Measurements from ENCODE around the gene ERICH2.
A peak's percentile ranks its signal among the peaks of the same experiment; 100 is the strongest.

ERICH2 gene

DNA sequence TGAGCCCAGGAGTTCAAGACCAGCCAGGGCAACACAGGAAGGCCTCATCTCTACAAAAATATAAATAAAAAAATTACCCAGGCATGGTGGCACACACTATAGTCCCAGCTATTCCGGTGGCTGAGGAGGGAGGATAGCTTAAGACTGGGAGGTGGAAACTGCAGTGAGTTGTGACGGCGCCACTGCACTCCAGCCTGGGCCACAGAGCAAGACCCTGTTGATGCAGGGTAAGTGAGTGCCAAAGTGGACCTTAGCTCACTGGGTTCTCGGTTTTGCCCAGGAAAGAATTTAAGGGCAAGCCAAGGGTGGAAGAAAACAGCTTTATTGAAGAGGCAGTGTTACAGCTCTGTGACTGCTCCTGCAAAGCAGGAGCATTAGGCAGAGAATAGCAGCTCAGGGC is 6.9 kb upstream of the ERICH2 start:
- no peak for DNase-seq

DNA sequence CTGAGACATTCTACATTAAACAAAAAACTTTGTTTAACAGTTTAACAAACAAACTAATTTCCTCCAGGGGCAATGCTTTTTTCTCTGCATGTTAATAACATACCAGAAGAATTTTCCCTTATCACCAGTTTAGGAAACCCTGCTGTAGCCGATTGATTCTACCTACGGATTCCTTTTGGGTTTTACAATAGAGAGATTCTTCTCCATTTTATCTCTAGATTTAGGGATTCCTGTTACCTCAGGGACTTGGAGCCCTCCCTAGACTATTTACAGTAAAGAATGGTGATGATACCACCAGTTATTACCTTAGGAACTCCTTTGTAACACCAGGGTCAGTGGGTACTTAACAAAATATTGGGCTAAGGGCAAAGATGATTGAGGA is 5.3 kb upstream of the ERICH2 start:
- DNase-seq = no peak

DNA sequence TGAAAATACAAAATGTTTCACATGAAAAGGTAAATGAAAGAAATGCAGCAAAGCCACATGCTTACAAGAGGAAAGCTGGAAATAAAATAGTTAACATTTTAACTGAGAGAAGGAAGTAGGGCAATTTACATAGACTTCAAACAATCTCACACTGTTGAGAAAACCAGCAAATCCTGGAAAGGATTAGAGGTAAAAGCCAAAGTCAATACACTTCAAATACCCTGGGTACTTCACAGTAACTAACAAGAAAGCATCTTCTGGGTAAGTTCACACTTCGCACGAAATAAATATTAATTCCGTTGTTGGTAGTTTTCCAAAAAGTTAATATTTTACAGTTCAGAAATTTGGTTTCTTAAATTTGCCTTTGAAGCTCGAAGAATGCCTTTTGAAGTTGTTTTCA is 3.5 kb upstream of the ERICH2 start:
- no peak for DNase-seq

DNA sequence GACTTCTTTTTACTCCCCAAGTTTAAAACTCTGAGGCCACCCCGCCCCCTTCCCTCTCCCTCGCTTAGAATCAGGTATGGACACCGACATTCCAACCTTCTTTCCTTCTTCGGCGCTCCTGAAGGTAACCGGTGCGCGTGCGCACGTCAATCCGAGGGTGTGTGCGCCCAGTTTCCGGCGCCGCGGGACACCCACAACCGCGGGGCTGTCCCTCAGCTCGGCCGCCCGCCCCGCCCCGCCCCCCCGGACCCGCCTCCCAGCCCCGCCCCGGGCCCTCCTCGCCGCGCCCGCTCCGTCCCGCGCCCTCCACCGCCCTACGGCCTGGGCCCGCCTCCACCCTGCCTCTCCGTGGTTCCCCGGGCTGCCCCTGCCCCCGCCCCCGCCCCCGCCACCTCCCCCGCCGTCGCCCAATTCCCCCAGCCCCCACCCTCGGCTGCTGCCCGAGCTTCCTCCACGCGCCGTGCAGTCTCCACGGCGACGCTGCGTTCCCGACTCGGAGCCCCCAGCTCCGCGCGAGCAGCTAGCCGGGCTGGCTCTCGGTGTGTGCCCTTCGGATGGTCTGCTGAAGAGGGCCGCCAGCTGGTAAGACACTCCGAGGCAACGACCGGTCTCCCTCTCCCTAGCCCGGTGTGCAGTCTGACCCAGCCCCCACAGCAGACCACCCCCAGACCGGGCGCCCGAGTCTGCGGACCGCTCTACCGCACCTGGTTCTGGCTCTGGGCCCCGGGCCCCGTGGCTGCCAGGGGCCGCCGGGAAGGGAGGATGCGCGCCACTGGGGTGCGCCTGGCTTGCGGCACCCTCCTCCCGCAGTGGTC is 635 bp downstream of the ERICH2 start:
- DNase-seq = peak in 49 of 51 donors; percentile 14 to 87 (median 67)

DNA sequence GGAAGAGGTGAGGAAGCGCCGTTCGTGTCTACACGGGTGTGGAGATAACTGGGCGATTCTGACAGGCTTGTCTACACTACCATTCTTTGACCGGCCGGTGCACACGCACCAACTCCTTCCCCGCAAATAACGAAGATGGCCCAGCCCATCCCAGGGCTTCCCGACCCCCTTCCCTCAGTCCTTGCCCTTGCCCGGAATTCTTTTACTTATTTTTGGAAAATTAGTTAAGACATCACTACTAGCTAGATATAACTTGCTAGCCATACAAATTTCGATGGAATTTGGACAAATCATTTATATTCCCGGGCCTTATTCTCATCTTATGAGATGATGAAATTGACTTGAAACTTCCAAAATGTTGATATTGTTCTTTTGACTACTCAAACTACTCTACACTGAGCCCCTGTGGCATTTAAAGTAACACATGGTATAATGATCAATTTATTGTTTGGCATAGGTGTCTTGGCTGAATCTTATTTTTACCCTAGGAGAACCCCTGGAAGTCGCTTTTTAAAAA is 1.3 kb downstream of the ERICH2 start:
- peak in 1 of 51 donors; percentile 43 for DNase-seq

DNA sequence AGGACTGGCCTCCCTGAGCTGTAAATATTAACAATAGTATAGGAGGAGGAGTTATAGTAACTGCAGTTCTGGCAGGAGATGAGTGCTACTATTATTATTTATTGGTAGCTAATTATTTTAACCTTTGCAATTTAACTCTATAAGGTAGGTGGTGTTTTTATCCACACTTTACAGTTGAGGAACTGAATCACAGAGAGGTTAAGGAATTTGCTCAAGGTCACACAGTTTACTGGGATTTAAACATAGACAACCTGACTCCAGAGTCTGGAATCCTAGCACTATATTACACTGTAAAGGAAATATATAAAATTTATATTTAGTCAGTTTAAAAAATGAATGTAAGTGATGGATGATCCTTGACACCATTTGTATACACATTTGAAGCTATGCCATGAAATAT is 2.1 kb downstream of the ERICH2 start:
- no peak for DNase-seq

DNA sequence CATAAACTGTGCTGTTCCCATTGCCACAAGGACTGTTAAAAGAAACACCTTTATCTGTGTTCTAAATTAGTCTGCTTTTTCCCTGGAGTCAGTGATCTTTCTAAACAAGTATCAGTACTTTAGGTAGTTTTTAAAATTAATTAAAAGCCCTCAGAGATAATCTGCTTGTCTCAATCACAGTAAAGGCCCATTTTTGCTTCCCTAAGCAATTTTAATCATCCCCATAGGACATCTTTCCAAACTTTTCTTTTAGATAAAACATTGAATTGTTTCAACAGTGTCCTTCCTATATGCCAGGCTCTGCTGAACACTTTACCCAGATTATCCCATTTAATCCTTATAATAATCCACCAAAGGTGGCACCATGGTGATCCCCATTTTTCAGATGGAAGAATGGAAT is 3.9 kb downstream of the ERICH2 start:
- no peak for DNase-seq

DNA sequence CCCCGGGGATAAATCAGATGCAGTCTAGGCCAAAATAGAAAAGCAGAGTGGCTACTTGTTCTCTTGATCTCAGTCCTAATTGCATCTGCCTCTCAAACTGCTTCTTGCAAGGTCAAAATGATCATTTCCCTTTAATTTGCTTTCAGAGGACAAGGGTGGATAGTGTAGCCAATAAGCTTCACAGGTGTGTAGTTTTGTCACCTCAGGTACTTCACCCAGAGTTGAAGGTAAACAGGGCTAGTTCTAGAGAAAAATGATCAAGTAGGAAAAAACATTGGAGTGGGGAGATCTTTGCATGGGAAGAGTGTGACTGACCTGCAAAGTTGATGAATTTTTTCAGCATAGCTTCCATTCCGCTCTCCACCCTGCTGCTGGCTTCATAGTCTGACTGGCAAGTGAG is 8.7 kb downstream of the ERICH2 start:
- DNase-seq = no peak

DNA sequence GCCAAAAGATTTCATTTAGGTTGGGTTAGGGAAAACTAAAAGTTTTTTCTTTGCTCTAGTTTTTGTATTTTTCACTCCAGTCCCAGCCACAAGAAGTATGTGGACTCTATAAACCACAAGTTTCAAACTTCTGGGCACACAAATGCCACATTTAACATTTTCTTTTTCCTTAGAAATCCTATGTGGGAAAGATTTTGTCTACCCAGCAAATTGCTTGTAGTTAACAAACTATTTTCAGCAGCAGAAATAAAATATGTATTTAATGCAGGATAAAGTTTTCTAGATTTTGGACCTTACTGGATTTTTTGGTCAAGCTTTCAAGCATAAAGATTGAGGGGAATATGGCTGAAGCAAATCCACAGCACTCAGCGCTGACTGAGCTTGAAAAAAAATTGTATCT is 9.1 kb downstream of the ERICH2 start:
- no peak for DNase-seq

DNA sequence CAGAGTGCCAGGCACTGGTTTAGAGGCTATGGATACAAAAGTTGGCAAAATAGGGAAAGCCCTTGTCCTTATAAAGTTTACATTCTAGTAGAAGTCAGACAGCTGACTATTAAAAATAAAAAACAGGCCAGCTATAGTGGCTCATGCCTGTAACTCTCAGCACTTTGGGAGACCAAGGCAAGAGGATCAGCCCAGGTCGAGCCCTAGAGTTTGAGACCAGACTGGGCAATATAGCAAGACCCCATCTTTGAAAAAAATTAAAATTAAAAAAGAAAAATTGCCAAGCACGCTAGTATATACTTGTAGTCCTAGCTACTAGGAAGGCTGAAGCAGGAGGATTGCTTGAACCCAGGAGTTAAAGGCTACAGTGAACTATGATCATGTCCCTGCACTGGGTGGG is 12.5 kb downstream of the ERICH2 start:
- DNase-seq = no peak

DNA sequence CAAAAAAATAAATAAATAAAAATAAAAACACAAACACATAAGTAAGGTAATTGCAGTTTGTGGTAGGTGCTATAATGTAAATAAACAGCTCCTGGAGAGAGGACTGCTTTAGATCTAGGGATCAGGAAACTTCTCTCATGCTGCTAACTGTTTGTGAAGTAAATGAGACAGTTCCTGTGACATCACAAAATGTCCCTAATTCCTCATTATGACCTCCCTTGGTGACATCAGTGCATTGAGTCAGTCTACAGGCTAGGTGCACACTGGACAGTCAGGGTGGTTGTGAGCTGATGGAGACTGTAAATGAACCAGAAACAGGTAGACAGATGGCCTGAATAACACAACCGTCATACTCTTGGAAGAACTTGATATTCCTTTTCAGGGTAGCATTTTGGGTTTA is 13.4 kb downstream of the ERICH2 start:
- no peak for DNase-seq

DNA sequence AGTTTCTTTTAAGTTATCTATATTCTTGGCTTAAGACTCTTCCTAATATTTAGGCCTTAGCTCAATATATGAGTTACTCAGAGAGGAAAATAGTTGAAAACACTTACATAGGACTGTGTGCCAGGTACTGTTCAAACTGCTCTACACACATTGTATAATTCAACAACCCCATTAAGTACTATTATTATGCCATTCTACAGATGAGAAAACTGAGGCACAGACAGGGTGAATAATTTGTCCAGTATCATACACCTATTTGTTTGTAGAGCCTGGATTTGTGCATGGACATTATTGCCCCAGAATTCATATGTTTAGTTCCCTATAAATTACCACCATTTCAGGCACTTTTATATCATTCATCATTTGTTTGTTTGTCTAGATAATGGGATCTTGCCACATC is 28.8 kb downstream of the ERICH2 start:
- DNase-seq = no peak

DNA sequence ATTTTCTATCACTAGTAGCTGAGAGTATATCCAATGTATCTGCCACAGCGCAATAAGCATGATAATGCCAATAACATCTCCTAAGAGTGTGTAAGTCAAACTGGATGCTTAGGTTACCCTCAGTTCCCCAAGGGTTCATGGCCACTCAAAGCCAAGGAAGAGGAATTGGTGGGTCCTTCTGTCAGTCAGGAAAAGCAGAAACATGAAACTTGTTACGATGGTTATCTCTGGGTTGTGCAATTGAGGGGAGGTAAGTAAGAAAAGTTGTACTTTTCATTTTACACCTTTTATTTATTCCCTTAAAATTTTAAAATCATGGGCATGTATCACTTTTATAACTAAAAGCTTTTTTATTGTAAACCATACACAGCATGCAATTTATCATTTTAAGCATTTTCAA is 36.4 kb downstream of the ERICH2 start:
- DNase-seq = no peak

DNA sequence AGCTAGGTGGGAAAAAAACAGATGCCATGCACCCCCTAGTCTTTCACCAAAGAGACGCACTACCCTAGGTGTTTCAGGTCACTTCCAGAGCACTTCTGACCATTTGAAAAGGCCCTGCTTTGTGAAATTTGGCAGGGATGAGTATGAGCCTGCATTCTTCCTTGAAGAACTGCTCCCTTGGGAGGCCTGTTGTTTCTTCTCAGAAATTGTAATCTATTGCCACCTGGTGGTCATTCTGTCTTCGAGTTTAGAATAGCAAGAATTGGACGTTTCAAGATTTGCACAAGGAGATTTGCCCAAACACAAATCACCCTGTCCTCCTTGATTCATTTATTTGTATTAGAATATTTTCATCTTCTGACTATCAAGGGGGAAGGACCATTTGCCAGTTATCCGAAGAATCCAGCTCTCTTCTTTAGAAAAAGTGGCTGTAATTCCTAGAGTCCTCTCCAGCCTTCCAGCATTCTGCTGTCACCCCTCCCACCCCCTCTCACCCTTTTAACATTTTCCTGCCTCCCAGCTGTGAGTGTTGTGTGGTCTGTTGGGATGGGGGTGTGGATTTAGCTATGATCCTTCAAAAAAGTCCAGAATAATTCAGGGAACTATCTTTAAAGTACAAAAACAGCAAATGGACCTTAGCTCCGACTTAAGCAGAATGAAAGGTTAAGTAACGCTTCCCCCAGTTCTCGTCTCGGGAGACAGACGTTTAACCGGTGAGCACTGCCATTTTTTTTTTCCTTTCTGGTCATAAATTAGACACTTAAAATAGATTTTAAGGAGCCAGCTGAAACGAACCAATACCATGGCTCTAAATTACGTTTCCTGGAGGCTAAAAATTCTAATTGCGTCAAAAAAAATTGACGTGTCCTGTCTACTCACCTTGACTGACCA is 42.8 kb downstream of the ERICH2 start:
- peak in 5 of 51 donors; percentile 23 to 83 (median 41) for DNase-seq

DNA sequence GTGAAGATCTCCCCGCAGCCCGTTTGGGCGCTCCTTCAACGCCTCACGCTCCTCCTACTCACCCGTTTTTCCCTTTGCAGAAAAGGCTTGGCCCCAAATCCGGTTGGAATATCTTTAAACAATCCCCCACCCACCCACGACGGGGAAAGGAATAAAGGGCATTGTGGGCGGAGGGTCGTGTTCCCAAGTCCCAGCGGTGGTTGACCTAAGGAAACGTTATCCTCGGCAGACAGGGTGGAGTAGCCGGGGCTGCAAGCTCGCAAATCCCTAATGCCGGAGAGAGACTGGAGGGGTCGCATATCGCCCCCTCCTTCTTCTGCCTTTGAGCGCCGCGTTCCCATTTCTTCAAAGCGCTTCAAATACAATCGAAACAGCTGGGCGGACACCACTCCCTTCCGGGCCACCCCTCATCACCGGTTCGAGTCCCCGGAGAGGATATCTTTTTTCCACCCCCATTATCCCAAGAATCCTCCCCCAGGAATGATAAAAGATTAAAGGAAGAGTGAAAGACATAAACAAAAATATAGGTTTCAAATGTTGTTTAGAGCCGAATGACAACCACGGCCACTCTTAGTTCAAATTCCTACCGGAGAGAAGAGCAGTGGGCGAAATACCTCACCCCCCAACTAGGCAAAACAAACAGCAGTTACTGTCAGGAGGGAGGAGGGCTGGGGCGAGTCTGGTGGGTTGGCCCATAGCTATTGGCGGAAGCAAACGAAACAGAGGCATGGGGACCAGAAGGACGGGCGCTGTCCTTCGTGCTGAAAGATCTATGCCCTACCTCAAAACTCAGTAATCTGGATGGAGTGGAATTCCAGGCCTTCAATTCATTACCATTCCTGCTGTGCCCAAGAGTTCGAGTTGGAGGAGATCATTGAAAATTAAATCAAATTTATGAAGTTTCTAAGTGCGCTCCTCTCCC is 43.7 kb downstream of the ERICH2 start:
- DNase-seq = peak in 1 of 51 donors; percentile 56

DNA sequence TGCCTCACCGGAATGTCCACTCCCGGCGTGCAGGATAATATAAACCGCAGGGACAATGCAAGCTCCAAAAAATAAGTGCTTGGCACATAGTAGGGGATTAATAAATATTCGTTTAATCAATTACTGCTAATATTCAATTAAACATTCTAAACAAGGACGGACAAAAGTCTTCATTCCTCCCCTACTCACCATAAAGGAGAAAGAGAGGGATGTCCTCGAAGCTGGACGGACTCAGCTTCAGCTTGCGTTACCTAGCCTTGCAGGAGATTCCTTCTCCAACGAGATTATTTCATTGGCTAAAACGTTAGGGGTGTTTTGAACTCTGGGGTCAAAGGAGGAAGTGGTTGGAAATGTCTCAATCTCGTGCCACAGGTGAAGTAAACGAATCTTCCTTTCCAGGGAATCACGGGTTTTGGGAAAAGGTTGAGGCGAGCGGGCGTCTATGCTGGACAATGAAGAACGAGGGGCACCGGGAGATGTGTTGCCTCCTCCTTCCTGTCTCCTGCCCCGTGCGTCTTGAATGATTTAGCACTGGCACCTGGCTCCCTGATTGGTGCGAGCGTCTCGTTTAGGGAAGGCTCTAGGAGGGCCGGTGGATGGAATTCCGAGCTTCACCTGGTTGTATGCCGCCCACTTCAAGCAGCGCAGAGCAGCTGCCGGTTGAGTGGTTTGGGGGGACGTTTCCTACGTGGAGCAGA is 44.5 kb downstream of the ERICH2 start:
- peak in 1 of 51 donors; percentile 24 for DNase-seq

DNA sequence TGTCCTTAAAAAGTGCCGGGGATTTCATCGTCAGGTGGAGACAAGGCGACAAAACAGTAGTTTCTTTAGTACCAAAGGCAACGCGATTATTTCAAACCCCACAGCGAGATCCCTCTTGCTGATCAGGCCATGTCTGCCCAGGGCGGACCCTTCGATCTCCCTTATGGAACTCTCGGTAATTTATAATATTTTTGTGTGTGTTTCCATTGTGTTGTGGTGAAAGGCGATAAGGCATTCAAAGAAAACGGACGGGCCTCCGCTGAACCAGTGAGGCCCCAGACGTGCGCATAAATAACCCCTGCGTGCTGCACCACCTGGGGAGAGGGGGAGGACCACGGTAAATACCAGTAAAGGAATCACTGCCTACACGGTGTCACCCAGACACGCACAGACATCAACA is 45.1 kb downstream of the ERICH2 start:
- DNase-seq = no peak

DNA sequence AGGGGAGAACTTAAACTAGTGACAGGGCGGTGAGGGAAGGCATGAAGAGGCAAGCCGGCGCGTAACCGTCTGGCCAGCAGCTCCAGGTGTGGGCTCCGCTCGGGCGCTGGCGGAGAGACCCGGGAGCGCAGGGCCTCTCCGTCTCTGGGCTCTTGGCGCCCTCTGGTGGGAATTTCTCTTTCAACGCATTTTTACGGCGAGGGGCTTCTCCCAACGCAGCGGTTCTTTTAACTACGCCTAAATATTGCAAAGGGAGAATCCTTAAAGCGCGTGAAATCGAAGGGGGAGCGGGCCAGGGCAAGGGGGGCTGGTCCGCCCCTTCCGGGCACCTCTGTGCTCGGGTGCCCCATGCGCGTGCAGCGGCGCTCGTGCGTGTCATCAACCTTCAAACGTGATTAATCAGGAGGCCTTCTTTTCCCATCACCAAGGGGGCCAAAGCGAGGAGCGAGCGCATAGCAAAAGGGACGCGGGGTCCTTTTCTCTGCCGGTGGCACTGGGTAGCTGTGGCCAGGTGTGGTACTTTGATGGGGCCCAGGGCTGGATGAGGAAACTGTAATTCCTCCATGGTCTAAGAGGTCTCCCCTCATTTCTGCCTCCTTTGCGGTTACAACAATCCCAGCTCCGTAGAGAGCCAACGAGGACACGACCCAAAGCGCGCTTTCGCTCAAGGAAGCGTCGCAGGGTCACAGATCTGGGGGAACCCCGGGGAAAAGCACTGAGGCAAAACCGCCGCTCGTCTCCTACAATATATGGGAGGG is 45.7 kb downstream of the ERICH2 start:
- DNase-seq = peak in 31 of 51 donors; percentile 15 to 77 (median 35)

DNA sequence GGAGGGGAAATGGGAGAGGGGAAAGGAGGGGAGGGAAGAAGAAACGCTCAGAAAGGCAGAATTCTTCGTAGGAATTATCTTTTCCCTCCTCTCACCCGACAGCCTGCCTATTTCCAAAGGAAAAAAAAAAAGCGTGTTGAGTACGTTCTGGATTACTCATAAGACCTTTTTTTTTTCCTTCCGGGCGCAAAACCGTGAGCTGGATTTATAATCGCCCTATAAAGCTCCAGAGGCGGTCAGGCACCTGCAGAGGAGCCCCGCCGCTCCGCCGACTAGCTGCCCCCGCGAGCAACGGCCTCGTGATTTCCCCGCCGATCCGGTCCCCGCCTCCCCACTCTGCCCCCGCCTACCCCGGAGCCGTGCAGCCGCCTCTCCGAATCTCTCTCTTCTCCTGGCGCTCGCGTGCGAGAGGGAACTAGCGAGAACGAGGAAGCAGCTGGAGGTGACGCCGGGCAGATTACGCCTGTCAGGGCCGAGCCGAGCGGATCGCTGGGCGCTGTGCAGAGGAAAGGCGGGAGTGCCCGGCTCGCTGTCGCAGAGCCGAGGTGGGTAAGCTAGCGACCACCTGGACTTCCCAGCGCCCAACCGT is 46.4 kb downstream of the ERICH2 start, which contains the start of gene GAD1:
Gene GAD1 (plus strand): TSS at position 384 of the 589 bp plus-strand sequence. CDS start 1,705 bp downstream, outside the sequence.
- DNase-seq = peak in 40 of 51 donors; percentile 7 to 76 (median 46)
